BJ (cell line): ENCODE measurements around the gene EFNA5. TPM values are rescaled to one million over a fixed set of nuclear protein-coding genes. Genes with fewer than 3 reads are reported as not detected.
A peak's percentile ranks its signal among the peaks of the same experiment; 100 is the strongest.

ENCODE experiments used
- CTCF ChIA-PET: fragments of 350-600 bp; formaldehyde crosslinking; extraction: SDS; loops from one replicate; lab custom pipeline; 2021; ENCODE audit warnings: antibody characterized with exemption, inconsistent platforms; lab: Yijun Ruan, JAX
- POLR2A ChIA-PET: fragments of 300-600 bp; sonication (Branson Sonifier 250); formaldehyde crosslinking; extraction: SDS; loops from one replicate; lab custom pipeline; 2021; ENCODE audit warnings: antibody characterized with exemption; lab: Charles Lee
- DNase-seq: peaks from one replicate; pipeline ENCODE4 v3.0.0-alpha.2; 2011; ENCODE audit warnings: low read depth
- H3K27me3 ChIP-seq: 2 replicates; pipeline ENCODE4 v1.6.0; 2011; ENCODE audit warnings: low read length; ENCODE audit not compliant: control insufficient read depth, insufficient read depth
- H3K36me3 ChIP-seq: 2 replicates; pipeline ENCODE4 v1.5.1; 2011; ENCODE audit warnings: low read length; ENCODE audit not compliant: control insufficient read depth, insufficient read depth
- H3K4me3 ChIP-seq: 2 replicates; pipeline ENCODE4 v1.5.1; 2011; ENCODE audit warnings: low read depth, mild to moderate bottlenecking, control low read depth, low read length
- CTCF ChIP-seq: IDR thresholded peaks from 2 replicates; pipeline ENCODE4 v1.5.1; 2011; ENCODE audit warnings: low read depth, mild to moderate bottlenecking, control low read depth, inconsistent platforms, low read length, moderate library complexity; ENCODE audit not compliant: insufficient read depth
- polyA plus RNA-seq: library from polyadenylated mRNA; depleted of rRNA; stranded (reverse); fragments of >200 nt; gene quantifications from 2 replicates; pipeline ENCODE4 v1.2.3, GENCODE V29; 2011

The EFNA5 gene
- polyA plus RNA-seq, 1 experiment = 0.67 TPM

DNA sequence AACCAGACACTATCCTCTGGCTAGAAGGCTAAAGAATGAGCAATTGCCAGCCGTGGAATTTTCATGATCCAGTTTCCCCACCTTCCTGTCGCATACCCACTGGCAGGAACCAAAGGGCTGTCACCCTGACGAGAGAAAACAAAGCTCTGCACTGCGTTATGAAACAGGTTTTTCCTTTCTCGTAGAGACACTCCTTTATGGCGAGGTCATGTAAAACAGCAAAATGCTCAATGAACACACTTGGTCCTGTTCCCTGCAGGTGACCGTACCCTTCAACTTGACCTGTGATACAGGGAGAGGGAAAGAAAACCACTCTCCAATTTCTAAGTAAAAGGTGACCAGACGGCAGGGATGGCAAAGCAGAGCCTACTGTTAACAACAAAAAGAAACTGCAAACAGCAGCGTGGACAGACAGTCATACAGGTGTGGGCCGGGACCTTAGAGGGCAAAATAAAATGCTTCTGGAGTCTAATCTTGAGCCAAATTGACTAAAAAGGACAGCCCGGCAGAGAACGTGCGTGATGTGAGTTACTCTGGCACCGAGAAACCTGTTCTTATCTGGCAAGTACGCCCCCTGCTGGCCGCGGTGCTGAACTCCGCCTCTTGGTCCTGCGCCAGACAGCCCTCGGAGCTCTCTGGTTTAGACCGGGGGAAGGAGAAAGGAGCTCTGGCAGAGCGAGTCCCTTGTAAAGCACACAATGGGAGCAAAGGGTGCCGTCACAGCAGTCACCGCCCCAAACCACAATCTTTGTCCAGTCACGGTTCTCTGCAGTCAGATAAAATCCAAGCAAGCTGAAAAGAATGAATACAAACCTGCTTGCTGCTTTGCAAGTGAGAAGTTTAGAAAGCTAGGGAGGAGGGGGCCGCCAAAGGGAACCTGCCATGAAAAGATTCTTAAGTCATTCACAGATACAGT, 98.9 kb downstream of the EFNA5 start:
- CTCF ChIA-PET = interaction anchor here (0.5 to 3.3 kb wide), 27 partner anchors 9 to 700 kb away, joined by 3 to 33 read pairs (median 4); no protein-coding TSS in a partner anchor

DNA sequence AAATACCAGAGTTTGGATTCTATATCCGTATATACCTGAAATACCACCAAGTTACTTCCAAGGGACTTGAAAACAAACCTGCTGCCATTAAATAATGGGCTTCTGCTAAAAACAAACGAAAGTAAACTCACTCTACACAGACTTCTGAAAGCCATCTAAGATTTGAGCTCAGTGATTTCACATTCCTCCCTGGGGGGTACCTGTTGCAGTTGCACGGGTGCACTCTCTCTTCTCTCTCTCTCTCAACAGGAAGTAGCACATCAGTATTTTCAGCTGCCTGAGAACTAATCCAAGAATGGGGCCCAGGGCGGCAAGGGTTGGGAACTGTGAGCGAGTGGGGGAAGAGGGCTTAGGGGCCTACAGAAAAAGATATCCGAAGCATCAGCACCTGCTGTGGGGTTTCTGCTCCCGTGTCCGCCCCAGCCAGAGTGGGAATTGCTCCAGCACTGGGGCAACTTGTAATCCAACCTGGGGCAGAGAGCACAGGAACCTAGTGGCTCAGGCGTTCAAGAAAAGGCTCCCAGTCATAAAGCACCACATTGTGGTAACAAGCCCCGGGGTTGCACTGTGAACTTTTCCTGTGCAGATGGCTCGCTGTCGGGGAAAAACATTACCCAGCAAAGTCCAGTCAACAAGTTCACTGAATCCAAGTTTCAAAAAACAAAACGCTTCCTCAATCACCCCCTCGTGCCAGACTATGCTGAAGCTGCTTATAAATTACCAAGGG, 99.8 kb downstream of the EFNA5 start:
- TF ChIP-seq CTCF = no peak
- CTCF ChIA-PET = interaction anchor here (0.6 to 3.3 kb wide), 7 partner anchors 9 to 457 kb away, joined by 3 to 33 read pairs (median 5); no protein-coding TSS in a partner anchor
- POLR2A ChIA-PET = no interaction called here
- DNase-seq = no peak
- H3K36me3 ChIP-seq = no peaks in the 10 kb centered on the region
- H3K27me3 ChIP-seq = peaks cover 3% of the 10 kb centered on the region; the same call in 1 of the 2 replicates
- no peak overlapping the region for H3K4me3 ChIP-seq

More for the DNA sequence above, 98.9 kb downstream of the EFNA5 start:
- Histone ChIP-seq H3K27me3 (peaks cover 3% of the 10 kb centered on the region; the same call in 1 of the 2 replicates), H3K4me3 (peak overlapping the region; percentile 33), H3K36me3 (no peaks in the 10 kb centered on the region)
- POLR2A ChIA-PET = no interaction called here
- peak; percentile 96 for TF ChIP-seq CTCF
- peak; percentile 43 for DNase-seq

- ChIA-PET CTCF (interaction anchor here (0.6 to 3.3 kb wide), 3 partner anchors 11 to 21 kb away, joined by 3 to 26 read pairs (median 21); no protein-coding TSS in a partner anchor), POLR2A (no interaction called here)
- DNase-seq = no peak
- Histone ChIP-seq H3K4me3 (no peak overlapping the region), H3K27me3 (peaks cover 3% of the 10 kb centered on the region; the same call in 1 of the 2 replicates), H3K36me3 (no peaks in the 10 kb centered on the region)
- no peak for TF ChIP-seq CTCF
These were observed 100.6 kb downstream of the EFNA5 start for GRCh38 chr5:107570181-107570580.

DNA sequence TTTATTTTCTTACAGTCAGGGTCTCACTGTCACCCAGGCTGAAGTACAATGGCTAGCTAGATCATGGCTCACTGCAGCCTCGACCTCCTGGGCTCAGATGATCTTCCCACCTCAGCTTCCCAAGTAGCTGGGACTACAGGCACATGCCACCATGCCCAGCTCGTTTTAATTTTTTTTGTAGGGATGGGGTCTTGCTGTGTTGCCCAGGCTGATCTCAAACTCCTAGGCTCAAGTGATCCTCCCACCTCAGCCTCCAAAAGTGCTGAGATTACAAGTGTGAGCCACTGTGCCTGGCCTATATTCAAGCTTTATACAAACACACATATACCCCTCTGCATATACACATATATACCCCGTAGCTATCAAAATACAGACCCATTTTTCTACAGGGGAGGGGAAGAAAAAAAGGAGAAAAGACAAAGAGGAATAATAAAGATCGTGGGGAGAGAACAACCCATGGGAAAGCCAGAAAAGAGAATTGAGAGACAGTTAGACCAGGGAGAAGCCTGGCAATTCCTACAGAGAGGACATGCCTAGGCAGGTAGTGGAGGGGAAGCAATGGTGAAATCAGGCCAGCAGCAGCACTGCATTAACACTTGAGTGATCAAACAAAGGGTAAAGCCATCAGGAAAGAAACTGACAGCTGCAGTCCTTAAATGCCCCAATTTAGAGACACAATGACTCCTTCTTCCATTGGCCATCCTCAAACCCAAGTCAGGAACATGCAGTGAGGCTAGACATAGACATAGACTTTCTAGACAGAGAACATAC, 102.7 kb downstream of the EFNA5 start:
- Histone ChIP-seq H3K27me3 (peaks cover 3% of the 10 kb centered on the region; the same call in 1 of the 2 replicates), H3K36me3 (no peaks in the 10 kb centered on the region), H3K4me3 (no peak overlapping the region)
- CTCF ChIA-PET = no interaction called here
- POLR2A ChIA-PET = interaction anchor here (0.6 kb wide), 1 partner anchor 10 kb away, joined by 3 read pairs; no protein-coding TSS in a partner anchor
- no peak for TF ChIP-seq CTCF
- no peak for DNase-seq
